Sigmoid colon (tissue), 7 donors: ENCODE measurements around the gene ATP2B3. TPM values are rescaled to one million over a fixed set of nuclear protein-coding genes. Genes with fewer than 3 reads are reported as not detected.
A peak's percentile ranks its signal among the peaks of the same experiment; 100 is the strongest.

Experiments
- DNase-seq: peaks from one replicate; pipeline ENCODE4 v3.0.0-alpha.2; 2019
- H3K27ac ChIP-seq, 4 donors: fragments of 200-600 bp; sonication (generic); one replicate each; pipeline ENCODE4 v1.5.1; 2016 to 2019; ENCODE audit warnings: mild to moderate bottlenecking in 1 of 4
- H3K27me3 ChIP-seq, 3 donors: fragments of 200-600 bp; sonication (generic); one replicate each; pipeline ENCODE4 v1.5.1; 2019; ENCODE audit warnings: mild to moderate bottlenecking in 1 of 3
- H3K36me3 ChIP-seq, 4 donors: fragments of 200-600 bp; sonication (generic); one replicate each; pipeline ENCODE4 v1.5.1; 2016 to 2019
- H3K4me1 ChIP-seq, 4 donors: fragments of 200-600 bp; sonication (generic); one replicate each; pipeline ENCODE4 v1.5.1; 2017 to 2019
- H3K4me3 ChIP-seq, 4 donors: fragments of 200-600 bp; sonication (generic); one replicate each; pipeline ENCODE4 v1.5.1; 2017 to 2019; ENCODE audit warnings: mild to moderate bottlenecking in 2 of 4, moderate library complexity in 1 of 4
- H3K9me3 ChIP-seq, 4 donors: fragments of 200-600 bp in 3 of 4; sonication (generic) in 3 of 4; one replicate each; pipeline versions ENCODE4 v1.5.1 to v1.6.1; 2013 to 2019
- CTCF ChIP-seq, 4 experiments: fragments of 450-650 bp in 3 of 4; fragments of 200-600 bp in 1 of 4; IDR thresholded peaks; one replicate each; pipeline ENCODE4 v1.5.1; 2016 to 2019; ENCODE audit warnings: antibody characterized with exemption in 4 of 4, mild to moderate bottlenecking in 3 of 4, moderate library complexity in 2 of 4
- EP300 ChIP-seq, 4 donors: sonication (generic); formaldehyde crosslinking; IDR thresholded peaks; one replicate each; pipeline ENCODE4 v1.6.1; 2017; ENCODE audit warnings: antibody characterized with exemption in 4 of 4
- POLR2A ChIP-seq, 2 donors: fragments of 450-650 bp; IDR thresholded peaks; one replicate each; pipeline ENCODE4 v1.6.1; 2016; ENCODE audit warnings: antibody characterized with exemption in 2 of 2, mild to moderate bottlenecking in 2 of 2, moderate library complexity in 2 of 2
- POLR2AphosphoS5 ChIP-seq, 4 donors: sonication (generic); formaldehyde crosslinking; IDR thresholded peaks; one replicate each; pipeline ENCODE4 v1.6.1; 2017; ENCODE audit warnings: antibody characterized with exemption in 4 of 4
- WGBS, 2 donors: extraction: QIAGEN DNeasy Blood & Tissue Kit; methylation state at CpG; one replicate each; pipeline ENCODE4 v1.1.7; 2013; 5-methylcytosine and 5-hydroxymethylcytosine counted together
- intact Hi-C: fragments of 100-400 bp; cut with DNase I; formaldehyde crosslinking; loops from one replicate; pipeline ENCODE4 v1.15.1; 2023
- polyA plus RNA-seq, 3 donors: library from polyadenylated mRNA; stranded (reverse); fragments of 200-250 nt; gene quantifications; one replicate each; pipeline ENCODE4 v1.2.3, GENCODE V29; 2013
- total RNA-seq, 4 donors: library from RNA; depleted of rRNA; stranded (reverse); fragments of >200 nt; gene quantifications; one replicate each; pipeline ENCODE4 v1.1.0, GENCODE V29; 2016
- donor health status: healthy with polysubstance abuse.
- donor health status: Bipolar disorder and iron deficiency.
- donor health status: healthy.

The ATP2B3 gene
- total and polyA plus RNA-seq, 7 donors: under 0.01 to 0.95 (median 0.26) TPM; not detected in 2

- DNase-seq: no peak
- intact Hi-C loops: no loop called here
- 27 to 30% methylated on average over 11 of the region's 11 CpGs for WGBS, 2 donors
- Histone ChIP-seq H3K9me3 (no peaks in the 10 kb centered on the region), H3K4me3 (no peak overlapping the region), H3K36me3 (no peaks in the 10 kb centered on the region), H3K27ac (peak overlapping the region in 1 of 4 donors; percentile 7), H3K27me3 (peaks cover 0 to 7% (median 0%) of the 10 kb centered on the region in 3 donors), H3K4me1 (no peaks in the 10 kb centered on the region)
- TF ChIP-seq CTCF (IDR thresholded peaks at IDR 0.05) (no peak), POLR2A (IDR thresholded peaks at IDR 0.05) (no peak), POLR2AphosphoS5 (IDR thresholded peaks at IDR 0.05) (no peak), EP300 (IDR thresholded peaks at IDR 0.05) (no peak)
Measured at GRCh38 chrX:153491918-153492317, 25.5 kb upstream of the ATP2B3 start.

- DNase-seq: no peak
- Histone ChIP-seq H3K4me1 (no peaks in the 10 kb centered on the region), H3K27ac (no peak overlapping the region), H3K4me3 (no peak overlapping the region), H3K27me3 (peaks cover 0 to 7% (median 0%) of the 10 kb centered on the region in 3 donors), H3K36me3 (no peaks in the 10 kb centered on the region), H3K9me3 (no peaks in the 10 kb centered on the region)
- 72 to 83% methylated on average over 12 of the region's 12 CpGs for WGBS, 2 donors
- TF ChIP-seq CTCF (IDR thresholded peaks at IDR 0.05) (no peak), POLR2A (IDR thresholded peaks at IDR 0.05) (no peak), EP300 (IDR thresholded peaks at IDR 0.05) (no peak), POLR2AphosphoS5 (IDR thresholded peaks at IDR 0.05) (no peak)
- intact Hi-C loops: no loop called here
Measured at GRCh38 chrX:153492543-153492942, 24.9 kb upstream of the ATP2B3 start.

GRCh38 chrX:153493085-153493484 is 24.4 kb upstream of the ATP2B3 start:
- H3K9me3 ChIP-seq: no peaks in the 10 kb centered on the region
- intact Hi-C loops: no loop called here
- no peak overlapping the region for H3K27ac ChIP-seq
- peaks cover 0 to 7% (median 0%) of the 10 kb centered on the region in 3 donors for H3K27me3 ChIP-seq
- TF ChIP-seq EP300 (IDR thresholded peaks at IDR 0.05) (no peak), POLR2A (IDR thresholded peaks at IDR 0.05) (no peak), POLR2AphosphoS5 (IDR thresholded peaks at IDR 0.05) (no peak), CTCF (IDR thresholded peaks at IDR 0.05) (no peak)
- WGBS, 2 donors: 92% methylated on average over 11 of the region's 11 CpGs
- DNase-seq: no peak
- no peak overlapping the region for H3K4me3 ChIP-seq
- no peaks in the 10 kb centered on the region for H3K4me1 ChIP-seq
- H3K36me3 ChIP-seq: no peaks in the 10 kb centered on the region

GRCh38 chrX:153494061-153494460 is 23.4 kb upstream of the ATP2B3 start:
- DNase-seq: no peak
- no peak overlapping the region for H3K4me3 ChIP-seq
- TF ChIP-seq POLR2A (IDR thresholded peaks at IDR 0.05): no peak
- TF ChIP-seq CTCF (IDR thresholded peaks at IDR 0.05): no peak
- no peak for TF ChIP-seq EP300 (IDR thresholded peaks at IDR 0.05)
- TF ChIP-seq POLR2AphosphoS5 (IDR thresholded peaks at IDR 0.05): no peak
- intact Hi-C loops: no loop called here
- no peaks in the 10 kb centered on the region for H3K36me3 ChIP-seq
- no peaks in the 10 kb centered on the region for H3K9me3 ChIP-seq
- peaks cover 0 to 7% (median 0%) of the 10 kb centered on the region in 3 donors for H3K27me3 ChIP-seq
- peak overlapping the region in 2 of 4 donors; percentile 29 to 49 for H3K27ac ChIP-seq
- 83 to 85% methylated on average over 12 of the region's 12 CpGs for WGBS, 2 donors
- no peaks in the 10 kb centered on the region for H3K4me1 ChIP-seq
